NCI-H187 treated with DMSO at 0.1 percent for 48 hours (cell line): ENCODE measurements around the gene TRIM54.

Experiments used
- DNase-seq: peaks from one replicate; lab custom pipeline; 2025; lab: John Stamatoyannopoulos, UW

TRIM54 gene

DNA sequence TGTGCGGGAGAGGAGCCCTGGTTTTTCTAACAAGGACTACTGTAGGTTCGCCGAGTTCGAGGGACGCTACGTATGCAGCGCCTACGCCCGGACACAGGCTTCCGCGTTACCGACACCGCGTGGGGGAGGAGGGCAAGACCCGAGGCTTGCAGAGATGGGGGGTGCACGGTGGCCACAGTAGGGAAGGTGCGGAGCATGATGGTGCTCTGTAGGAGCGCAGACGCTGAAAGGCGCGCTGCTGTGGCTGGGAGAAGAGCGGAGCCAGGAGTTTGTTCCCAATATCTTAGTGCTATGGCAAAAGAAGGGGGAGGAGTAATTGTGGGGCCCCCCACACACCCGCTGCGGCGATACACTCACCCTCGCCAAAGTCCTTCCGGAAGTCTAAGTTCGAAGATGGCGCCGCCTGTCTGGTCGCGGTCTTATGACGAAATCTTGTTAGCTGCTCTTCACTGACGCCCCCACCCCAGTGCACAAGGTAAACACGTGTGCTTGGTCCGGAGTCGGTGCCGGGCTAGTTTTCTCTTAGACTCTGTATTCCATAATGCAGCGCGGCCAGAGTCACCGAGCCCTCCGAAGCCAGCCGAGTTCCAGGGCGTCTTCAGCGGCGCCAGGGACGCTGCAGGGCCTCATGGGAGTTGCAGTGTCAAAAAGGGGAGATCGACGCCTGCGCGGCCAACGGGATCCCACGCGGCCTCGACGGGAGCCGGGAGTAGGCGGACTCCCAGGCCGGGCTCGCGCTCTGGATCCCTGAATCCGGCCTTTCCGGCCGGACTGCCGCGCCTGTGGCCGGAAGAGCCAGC lies 74.4 kb downstream of the TRIM54 start, which contains the start of gene GTF3C2:
Gene GTF3C2, minus strand, starts transcription at position 383 of the 800 bp plus-strand sequence. CDS start 13,210 bp downstream, outside the sequence.
- DNase-seq = peak; percentile 89
